Measurements from ENCODE around the gene DMAP1. TPM values are rescaled to one million over a fixed set of nuclear protein-coding genes. Genes with fewer than 3 reads are reported as not detected.

DMAP1 gene
- polyA plus RNA-seq, 1 donor: 45.2 TPM

- DNase-seq: no peak
Measured at GRCh38 chr1:44229435-44230167, 16.3 kb downstream of the DMAP1 start.

- no peak for DNase-seq
Measured at GRCh38 chr1:44230796-44231195, 17.5 kb downstream of the DMAP1 start.

- no peak for DNase-seq
Measured at GRCh38 chr1:44233593-44233992, 20.3 kb downstream of the DMAP1 start.

- DNase-seq: no peak
Measured at GRCh38 chr1:44235808-44236207, 22.5 kb downstream of the DMAP1 start.

GRCh38 chr1:44236490-44237272 lies 23.4 kb downstream of the DMAP1 start:
- no peak for DNase-seq

- DNase-seq: peak; percentile 40
Measured at GRCh38 chr1:44237721-44238457, 24.6 kb downstream of the DMAP1 start.

GRCh38 chr1:44238660-44239059 lies 25.4 kb downstream of the DMAP1 start:
- no peak for DNase-seq

- no peak for DNase-seq
Measured at GRCh38 chr1:44239331-44239960, 26.2 kb downstream of the DMAP1 start.

GRCh38 chr1:44239961-44240371 lies 26.7 kb downstream of the DMAP1 start:
- DNase-seq: no peak

GRCh38 chr1:44240802-44241671 lies 27.8 kb downstream of the DMAP1 start:
- DNase-seq: no peak

- no peak for DNase-seq
Measured at GRCh38 chr1:44242746-44243145, 29.5 kb downstream of the DMAP1 start.

GRCh38 chr1:44243782-44244495 lies 30.7 kb downstream of the DMAP1 start:
- no peak for DNase-seq

GRCh38 chr1:44244986-44245385 lies 31.7 kb downstream of the DMAP1 start:
- no peak for DNase-seq

GRCh38 chr1:44246806-44247205 lies 33.5 kb downstream of the DMAP1 start:
- DNase-seq: no peak

GRCh38 chr1:44249543-44249942 lies 36.3 kb downstream of the DMAP1 start:
- no peak for DNase-seq

GRCh38 chr1:44250068-44250781 lies 37.0 kb downstream of the DMAP1 start:
- DNase-seq: no peak

GRCh38 chr1:44251486-44251885 lies 38.2 kb downstream of the DMAP1 start:
- DNase-seq: no peak

- DNase-seq: no peak
Measured at GRCh38 chr1:44251989-44252671, 38.9 kb downstream of the DMAP1 start.

GRCh38 chr1:44254392-44254910 lies 41.2 kb downstream of the DMAP1 start:
- no peak for DNase-seq

Measured in hindlimb muscle (tissue), 1 donor.